K562 (cell line): ENCODE data around the gene SLC16A6. TPM values are rescaled to one million over a fixed set of nuclear protein-coding genes. Genes with fewer than 3 reads are reported as not detected.

Source experiments
- ARID2 ChIP-seq: fragments of 450-650 bp; IDR thresholded peaks from 2 replicates; pipeline ENCODE4 v1.6.1; 2017; ENCODE audit warnings: antibody characterized with exemption, mild to moderate bottlenecking
- ATF4 ChIP-seq: fragments of 450-650 bp; formaldehyde crosslinking; IDR thresholded peaks from 2 replicates; pipeline ENCODE4 v1.4.0; 2022; ENCODE audit warnings: mild to moderate bottlenecking, moderate library complexity
- CCAR2 ChIP-seq: fragments of 200-400 bp; formaldehyde crosslinking; IDR thresholded peaks from 2 replicates; pipeline ENCODE4 v1.6.1; 2017; ENCODE audit warnings: mild to moderate bottlenecking, low read depth, low read length
- CEBPG ChIP-seq, 3 experiments: fragments of 200-800 bp in 1 of 3; sonication (Bioruptor generic) in 1 of 3; sonication (generic) in 1 of 3; formaldehyde crosslinking in 1 of 3; IDR thresholded peaks in 2 of 3; conservative IDR thresholded peaks in 1 of 3; 2 replicates each; pipeline versions ENCODE4 v1.6.1 to v1.8.0; 2016 to 2022; ENCODE audit warnings: missing compliant biosample characterization in 2 of 3, missing genetic modification characterization in 2 of 3, mild to moderate bottlenecking in 1 of 3, missing genetic modification reagents in 1 of 3
- CHD1 ChIP-seq: fragments of 200-600 bp; sonication (generic); IDR thresholded peaks from one replicate; pipeline ENCODE4 v1.6.1; 2012; ENCODE audit warnings: mild to moderate bottlenecking, moderate library complexity, low read length, inconsistent platforms
- CTCFL ChIP-seq: IDR thresholded peaks from 2 replicates; pipeline ENCODE4 v1.6.1; 2011; ENCODE audit warnings: borderline replicate concordance, low read depth, mild to moderate bottlenecking, moderate library complexity, low read length; ENCODE audit not compliant: insufficient read depth, poor library complexity, severe bottlenecking
- EHMT2 ChIP-seq: fragments of 450-650 bp; IDR thresholded peaks from 2 replicates; pipeline ENCODE4 v1.6.1; 2018; ENCODE audit warnings: antibody characterized with exemption
- JUNB ChIP-seq: fragments of 450-650 bp; formaldehyde crosslinking; conservative IDR thresholded peaks from 2 replicates; pipeline ENCODE4 v1.4.0; 2020; ENCODE audit warnings: mild to moderate bottlenecking
- L3MBTL2 ChIP-seq: fragments of 450-650 bp; IDR thresholded peaks from 2 replicates; pipeline ENCODE4 v1.6.1; 2016; ENCODE audit warnings: mild to moderate bottlenecking, moderate library complexity
- MIER1 ChIP-seq: fragments of 450-650 bp; IDR thresholded peaks from 2 replicates; pipeline ENCODE4 v1.6.1; 2016; ENCODE audit warnings: antibody characterized with exemption, mild to moderate bottlenecking, low read depth
- NCOR1 ChIP-seq: fragments of 450-650 bp; IDR thresholded peaks from 2 replicates; pipeline ENCODE4 v1.6.1; 2016; ENCODE audit warnings: mild to moderate bottlenecking, moderate library complexity
- NFIC ChIP-seq: fragments of 450-650 bp; IDR thresholded peaks from 2 replicates; pipeline ENCODE4 v1.6.1; 2017; ENCODE audit warnings: mild to moderate bottlenecking, inconsistent platforms
- OTX1 ChIP-seq: fragments of 450-650 bp; formaldehyde crosslinking; IDR thresholded peaks from 2 replicates; pipeline ENCODE4 v1.4.0; 2022; ENCODE audit warnings: mild to moderate bottlenecking
- SNRNP70 ChIP-seq: fragments of 200-400 bp; formaldehyde crosslinking; optimal IDR thresholded peaks from 2 replicates; pipeline ENCODE3; 2017; ENCODE audit warnings: low read depth, low read length
- TAF15 ChIP-seq: fragments of 200-400 bp; formaldehyde crosslinking; IDR thresholded peaks from 2 replicates; pipeline ENCODE4 v1.6.1; 2017; ENCODE audit warnings: mild to moderate bottlenecking, low read depth, low read length, moderate library complexity
- ZBTB17 ChIP-seq: fragments of 450-650 bp; formaldehyde crosslinking; IDR thresholded peaks from 2 replicates; pipeline ENCODE4 v1.4.0; 2020; ENCODE audit warnings: mild to moderate bottlenecking
- ZBTB9 ChIP-seq: fragments of 450-650 bp; formaldehyde crosslinking; IDR thresholded peaks from 2 replicates; pipeline ENCODE4 v1.4.0; 2020; ENCODE audit warnings: mild to moderate bottlenecking, moderate library complexity
- ZC3H8 ChIP-seq: fragments of 450-650 bp; IDR thresholded peaks from 2 replicates; pipeline ENCODE4 v1.6.1; 2017
- ZNF3 ChIP-seq: fragments of 250-450 bp; sonication (Bioruptor Pico); IDR thresholded peaks from 2 replicates; pipeline ENCODE4 v1.5.0; 2021; ENCODE audit warnings: mild to moderate bottlenecking, moderate library complexity
- ZNF431 ChIP-seq: sonication (generic); formaldehyde crosslinking; IDR thresholded peaks from 2 replicates; pipeline ENCODE4 v1.8.0; 2022; ENCODE audit warnings: mild to moderate bottlenecking, missing genetic modification reagents
- ZNF445 ChIP-seq: fragments of 250-450 bp; sonication (Bioruptor Pico); IDR thresholded peaks from 2 replicates; pipeline ENCODE4 v1.4.0; 2020; ENCODE audit warnings: low read depth, mild to moderate bottlenecking, moderate library complexity
- ZNF589 ChIP-seq: fragments of 200-800 bp; sonication (Bioruptor generic); IDR thresholded peaks from 2 replicates; pipeline ENCODE4 v1.6.1; 2016; ENCODE audit warnings: low read depth, missing genetic modification characterization, missing compliant biosample characterization
- polyA plus RNA-seq, 8 experiments: library from polyadenylated mRNA; depleted of rRNA in 4 of 8; stranded (reverse) in 5 of 8; unstranded in 3 of 8; fragments of >200 nt; fragmentation: Nextera tagmentation in 2 of 8; fragmentation: Illumina TruSeq in 1 of 8; extraction: Ambion mirVana in 2 of 8; extraction: Trizol in 1 of 8; gene quantifications; 2 replicates each; pipeline versions ENCODE4 v1.2.1 to v1.2.3, GENCODE V29; 2011 to 2014; ENCODE audit warnings: inconsistent platforms in 1 of 8, missing spikeins in 1 of 8
- total RNA-seq, 7 experiments: library from RNA; depleted of rRNA in 6 of 7; stranded (reverse); fragments of >200 nt in 6 of 7; fragmentation: Illumina TruSeq in 2 of 7; extraction: Trizol in 2 of 7; gene quantifications; 2 replicates each; pipeline versions ENCODE4 v1.2.1 to v1.2.3, GENCODE V29; 2011 to 2021; ENCODE audit warnings: low replicate concordance in 1 of 7

The SLC16A6 gene
- total and polyA plus RNA-seq, 9 of the 15 experiments (the other 6 are each of a cell fraction or from before 2014, with no cell fraction given), result 0.05 to 0.31 (median 0.15) TPM

GRCh38 chr17:68247445-68248198 lies 43.3 kb downstream of the SLC16A6 start, which contains the start of gene AMZ2 (continued):
- TF ChIP-seq CTCFL, result no peak
- TF ChIP-seq CCAR2, result no peak
- TF ChIP-seq ZBTB9 (CRISPR knock-in tag), result 0 out of 2 replicates have a peak, but pooled peaks have one; percentile 45
- TF ChIP-seq ARID2, result no peak
- no peak for TF ChIP-seq CHD1
- TF ChIP-seq ZC3H8, result no peak
- peak; percentile 97 for TF ChIP-seq L3MBTL2
- TF ChIP-seq EHMT2, result no peak
- no peak for TF ChIP-seq TAF15
- no peak for TF ChIP-seq JUNB (CRISPR knock-in tag)
- no peak for TF ChIP-seq MIER1
- no peak for TF ChIP-seq ATF4
- no peak for TF ChIP-seq SNRNP70
- TF ChIP-seq ZNF589 (CRISPR knock-in tag), result peak; percentile 49; the same call in 1 of the 2 replicates
- TF ChIP-seq ZBTB17 (CRISPR knock-in tag), result peak; percentile 76; the same call in 1 of the 2 replicates
- TF ChIP-seq ZNF445 (CRISPR knock-in tag), result no peak
- peak; percentile 64; the same call in 1 of the 2 replicates for TF ChIP-seq ZNF431 (CRISPR knock-in tag)
- no peak for TF ChIP-seq ZNF3 (CRISPR knock-in tag)
- TF ChIP-seq OTX1 (CRISPR knock-in tag), result no peak
- TF ChIP-seq NFIC, result 0 out of 2 replicates have a peak, but pooled peaks have one; percentile 10
- no peak for TF ChIP-seq NCOR1
- no peak; the same call in 1 of the 2 replicates for TF ChIP-seq CEBPG (CRISPR knock-in tag; IDR thresholded peaks at IDR 0.05)
- no peak for TF ChIP-seq CEBPG (tag; conservative IDR thresholded peaks at IDR 0.05 in 1 of 2, IDR thresholded peaks at IDR 0.05 in 1 of 2)
